SJSA1 (cell line): ENCODE data around the gene GOLPH3L. TPM values are rescaled to one million over a fixed set of nuclear protein-coding genes. Genes with fewer than 3 reads are reported as not detected.

Experiments used
- DNase-seq, 2 experiments: peaks; one replicate each; pipeline ENCODE4 v3.0.0-alpha.2; 2015 to 2020; ENCODE audit warnings: low spot score in 2 of 2, low read depth in 1 of 2
- H3K27ac ChIP-seq: fragments of 250-450 bp; sonication (Bioruptor Pico); 2 replicates; pipeline ENCODE4 v1.5.1; 2020; ENCODE audit warnings: mild to moderate bottlenecking, moderate library complexity
- H3K27me3 ChIP-seq: fragments of 250-450 bp; sonication (Bioruptor Pico); replicated peaks from 2 replicates; pipeline ENCODE4 v1.5.1; 2020; ENCODE audit warnings: mild to moderate bottlenecking, moderate library complexity
- H3K36me3 ChIP-seq: fragments of 250-450 bp; sonication (Bioruptor Pico); 2 replicates; pipeline ENCODE4 v1.5.1; 2020; ENCODE audit warnings: mild to moderate bottlenecking
- H3K4me1 ChIP-seq: fragments of 250-450 bp; sonication (Bioruptor Pico); replicated peaks from 2 replicates; pipeline ENCODE4 v1.6.1; 2021; ENCODE audit warnings: mild to moderate bottlenecking
- H3K4me3 ChIP-seq: fragments of 250-450 bp; sonication (Bioruptor Pico); 2 replicates; pipeline ENCODE4 v1.5.1; 2020; ENCODE audit warnings: mild to moderate bottlenecking
- H3K9me3 ChIP-seq: fragments of 250-450 bp; sonication (Bioruptor Pico); replicated peaks from 2 replicates; pipeline ENCODE4 v1.5.1; 2020; ENCODE audit warnings: mild to moderate bottlenecking
- total RNA-seq: library from RNA; depleted of rRNA; stranded (reverse); fragments of >200 nt; shearing (Covaris generic); gene quantifications from 2 replicates; pipeline ENCODE4 v1.2.3, GENCODE V29; 2014; rRNA removed

The GOLPH3L gene
- total RNA-seq, 1 experiment from 2014 or later, result 2.3 TPM

GRCh38 chr1:150596976-150597375 is 100.0 kb downstream of the GOLPH3L start:
- Histone ChIP-seq H3K27ac (no peak overlapping the region), H3K9me3 (no peaks in the 10 kb centered on the region), H3K4me3 (no peak overlapping the region), H3K36me3 (no peaks in the 10 kb centered on the region), H3K27me3 (no peaks in the 10 kb centered on the region), H3K4me1 (no peaks in the 10 kb centered on the region; the same call in 1 of the 2 replicates)
- DNase-seq, result no peak

Other genes with a start within 250 kb of the GOLPH3L start
- 8.7 and 13.3 TPM in 2 replicates for gene TARS2, start 209.7 kb downstream of the GOLPH3L start, total RNA-seq
- 22.7 and 43.4 TPM in 2 replicates for gene ECM1, start 189.0 kb downstream of the GOLPH3L start, total RNA-seq
- gene FALEC, start 181.4 kb downstream of the GOLPH3L start, total RNA-seq, result not detected in 2 replicates
- gene ADAMTSL4, start 147.7 kb downstream of the GOLPH3L start, total RNA-seq, result 0.42 TPM in 1 of 2 replicates, not detected in the other
- gene MCL1, start 117.5 kb downstream of the GOLPH3L start, total RNA-seq, result 183 and 225 TPM in 2 replicates
- 121 and 160 TPM in 2 replicates for gene ENSA, start 67.5 kb downstream of the GOLPH3L start, total RNA-seq
- not detected in 2 replicates for gene HORMAD1, start 23.7 kb upstream of the GOLPH3L start, total RNA-seq
- gene CTSS, start 68.6 kb upstream of the GOLPH3L start, total RNA-seq, result 6.6 and 13.4 TPM in 2 replicates
- gene CTSK, start 111.1 kb upstream of the GOLPH3L start, total RNA-seq, result 44.6 and 46.2 TPM in 2 replicates
- gene ARNT, start 179.4 kb upstream of the GOLPH3L start, total RNA-seq, result 33.2 and 49.7 TPM in 2 replicates
- not detected in 2 replicates for gene CTXND2, start 190.0 kb upstream of the GOLPH3L start, total RNA-seq
- 21.0 and 30.6 TPM in 2 replicates for gene SETDB1, start 229.2 kb upstream of the GOLPH3L start, total RNA-seq